Measurements from ENCODE around the gene LHCGR.

GRCh38 chr2:48694149-48694548 is 61.4 kb downstream of the LHCGR start:
- TF ChIP-seq, protein P1, sequence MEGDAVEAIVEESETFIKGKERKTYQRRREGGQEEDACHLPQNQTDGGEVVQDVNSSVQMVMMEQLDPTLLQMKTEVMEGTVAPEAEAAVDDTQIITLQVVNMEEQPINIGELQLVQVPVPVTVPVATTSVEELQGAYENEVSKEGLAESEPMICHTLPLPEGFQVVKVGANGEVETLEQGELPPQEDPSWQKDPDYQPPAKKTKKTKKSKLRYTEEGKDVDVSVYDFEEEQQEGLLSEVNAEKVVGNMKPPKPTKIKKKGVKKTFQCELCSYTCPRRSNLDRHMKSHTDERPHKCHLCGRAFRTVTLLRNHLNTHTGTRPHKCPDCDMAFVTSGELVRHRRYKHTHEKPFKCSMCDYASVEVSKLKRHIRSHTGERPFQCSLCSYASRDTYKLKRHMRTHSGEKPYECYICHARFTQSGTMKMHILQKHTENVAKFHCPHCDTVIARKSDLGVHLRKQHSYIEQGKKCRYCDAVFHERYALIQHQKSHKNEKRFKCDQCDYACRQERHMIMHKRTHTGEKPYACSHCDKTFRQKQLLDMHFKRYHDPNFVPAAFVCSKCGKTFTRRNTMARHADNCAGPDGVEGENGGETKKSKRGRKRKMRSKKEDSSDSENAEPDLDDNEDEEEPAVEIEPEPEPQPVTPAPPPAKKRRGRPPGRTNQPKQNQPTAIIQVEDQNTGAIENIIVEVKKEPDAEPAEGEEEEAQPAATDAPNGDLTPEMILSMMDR (IDR thresholded peaks at IDR 0.05; ENCODE audit: insufficient read depth, low read length, poor library complexity, severe bottlenecking), result no peak
- no peak for TF ChIP-seq EZH2phosphoT487 (conservative IDR thresholded peaks at IDR 0.05; ENCODE audit: low read length)
